Endothelial cell (in vitro differentiated cells): ENCODE results near the gene ADAP1. TPM values are rescaled to one million over a fixed set of nuclear protein-coding genes. Genes with fewer than 3 reads are reported as not detected.
"Not testable (repeated sequence)": the region's sequence is repeated elsewhere in the genome, so short reads cannot be mapped to it uniquely, and the experiment has no call there.

Experiments used
- DNase-seq: peaks from one replicate; pipeline ENCODE4 v3.0.0; 2021; ENCODE audit warnings: low spot score
- H3K27ac Mint-ChIP-seq: one replicate; pipeline ENCODE4 v1.8.0; 2021; ENCODE audit warnings: mixed read lengths, inconsistent platforms; ENCODE audit not compliant: unreplicated experiment
- H3K27me3 Mint-ChIP-seq: one replicate; pipeline ENCODE4 v1.8.0; 2021; ENCODE audit warnings: mild to moderate bottlenecking, moderate library complexity, mixed read lengths, inconsistent platforms; ENCODE audit not compliant: unreplicated experiment
- H3K36me3 Mint-ChIP-seq: one replicate; pipeline ENCODE4 v1.8.0; 2021; ENCODE audit warnings: mild to moderate bottlenecking, low read depth, mixed read lengths, inconsistent platforms; ENCODE audit not compliant: unreplicated experiment
- H3K4me1 Mint-ChIP-seq: one replicate; pipeline ENCODE4 v1.8.0; 2021; ENCODE audit warnings: mild to moderate bottlenecking, mixed read lengths, inconsistent platforms; ENCODE audit not compliant: unreplicated experiment
- H3K4me3 Mint-ChIP-seq: one replicate; pipeline ENCODE4 v1.8.0; 2021; ENCODE audit warnings: mild to moderate bottlenecking, mixed read lengths, inconsistent platforms; ENCODE audit not compliant: unreplicated experiment
- H3K9me3 Mint-ChIP-seq: one replicate; pipeline ENCODE4 v1.8.0; 2021; ENCODE audit warnings: mixed read lengths, inconsistent platforms; ENCODE audit not compliant: unreplicated experiment
- CTCF ChIP-seq: fragments of 200-600 bp; sonication (generic); IDR thresholded peaks from one replicate; pipeline ENCODE4 v1.5.0; 2021; ENCODE audit warnings: antibody characterized with exemption; ENCODE audit not compliant: unreplicated experiment
- total RNA-seq: library from RNA; stranded (reverse); fragmentation: NEBNext Ultra II Directional; extraction: Animal tissue kit (Norgen Biotek cat#: 25700); gene quantifications from one replicate; pipeline ENCODE4 v1.2.1, GENCODE V29; 2021; ENCODE audit not compliant: unreplicated experiment

The ADAP1 gene
- total RNA-seq, 1 donor from 2014 or later: 1.7 TPM

- H3K36me3 Mint-ChIP-seq: no peaks in the 10 kb centered on the region
- no peaks in the 10 kb centered on the region for H3K9me3 Mint-ChIP-seq
- no peak for TF ChIP-seq CTCF
- DNase-seq: no peak
- H3K4me3 Mint-ChIP-seq: no peak overlapping the region
- H3K4me1 Mint-ChIP-seq: no peaks in the 10 kb centered on the region
- H3K27me3 Mint-ChIP-seq: peaks cover 4% of the 10 kb centered on the region
- no peak overlapping the region for H3K27ac Mint-ChIP-seq
These were observed 44.0 kb downstream of the ADAP1 start for GRCh38 chr7:910441-910861.

GRCh38 chr7:909358-910329 is 44.8 kb downstream of the ADAP1 start:
- H3K36me3 Mint-ChIP-seq: no peaks in the 10 kb centered on the region
- H3K9me3 Mint-ChIP-seq: no peaks in the 10 kb centered on the region
- H3K27me3 Mint-ChIP-seq: peaks cover 2% of the 10 kb centered on the region
- H3K4me3 Mint-ChIP-seq: no peak overlapping the region
- no peak for DNase-seq
- no peak overlapping the region for H3K27ac Mint-ChIP-seq
- no peak for TF ChIP-seq CTCF
- no peaks in the 10 kb centered on the region for H3K4me1 Mint-ChIP-seq

GRCh38 chr7:908591-909357 is 45.7 kb downstream of the ADAP1 start:
- TF ChIP-seq CTCF: peak; percentile 68
- not testable (repeated sequence) for H3K4me1 Mint-ChIP-seq, H3K9me3 Mint-ChIP-seq, H3K27me3 Mint-ChIP-seq, H3K27ac Mint-ChIP-seq, H3K4me3 Mint-ChIP-seq, H3K36me3 Mint-ChIP-seq
- DNase-seq: peak; percentile 80

- H3K4me3 Mint-ChIP-seq: no peak overlapping the region
- H3K36me3 Mint-ChIP-seq: no peaks in the 10 kb centered on the region
These were observed 46.3 kb downstream of the ADAP1 start for GRCh38 chr7:908159-908581.

More at GRCh38 chr7:908159-908581, 46.3 kb downstream of the ADAP1 start:
- peaks cover 3% of the 10 kb centered on the region for H3K27me3 Mint-ChIP-seq
- no peak for DNase-seq
- no peak overlapping the region for H3K27ac Mint-ChIP-seq
- H3K9me3 Mint-ChIP-seq: no peaks in the 10 kb centered on the region
- H3K4me1 Mint-ChIP-seq: no peaks in the 10 kb centered on the region
- no peak for TF ChIP-seq CTCF
